Transverse colon (tissue), 4 donors: Measurements from ENCODE around the gene SVIL. TPM values are rescaled to one million over a fixed set of nuclear protein-coding genes. Genes with fewer than 3 reads are reported as not detected.

ENCODE experiments used
- DNase-seq: peaks from one replicate; pipeline ENCODE4 v3.0.0-alpha.2; 2019
- H3K27ac ChIP-seq, 4 donors: fragments of 200-600 bp; sonication (generic); 2 replicates each; pipeline ENCODE4 v1.5.1; 2016 to 2018; ENCODE audit warnings: inconsistent platforms in 4 of 4
- H3K27me3 ChIP-seq: fragments of 200-600 bp; sonication (generic); 2 replicates; pipeline ENCODE4 v1.5.1; 2017; ENCODE audit warnings: inconsistent platforms
- H3K36me3 ChIP-seq, 4 donors: fragments of 200-600 bp; sonication (generic); 2 replicates each; pipeline ENCODE4 v1.5.1; 2017 to 2019; ENCODE audit warnings: inconsistent platforms in 4 of 4
- H3K4me1 ChIP-seq, 4 donors: fragments of 200-600 bp; sonication (generic); 2 replicates each; pipeline ENCODE4 v1.5.1; 2017 to 2020; ENCODE audit warnings: inconsistent platforms in 4 of 4
- H3K4me3 ChIP-seq, 4 donors: fragments of 200-600 bp; sonication (generic); 1 replicate in 1 of 4; 2 replicates in 3 of 4; pipeline versions ENCODE4 v1.5.1 to v1.6.1; 2017 to 2019; ENCODE audit warnings: inconsistent platforms in 4 of 4
- H3K9me3 ChIP-seq, 2 donors: fragments of 200-600 bp; sonication (generic); 2 replicates each; pipeline ENCODE4 v1.5.1; 2017 to 2019; ENCODE audit warnings: inconsistent platforms in 2 of 2
- CTCF ChIP-seq, 5 experiments: fragments of 200-600 bp in 3 of 5; fragments of 450-650 bp in 2 of 5; sonication (generic) in 3 of 5; IDR thresholded peaks; 1 replicate in 2 of 5; 2 replicates in 3 of 5; pipeline ENCODE4 v1.5.1; 2016 to 2017; ENCODE audit warnings: antibody characterized with exemption in 5 of 5, inconsistent platforms in 3 of 5, mild to moderate bottlenecking in 2 of 5, moderate library complexity in 1 of 5
- EP300 ChIP-seq: sonication (generic); formaldehyde crosslinking; IDR thresholded peaks from one replicate; pipeline ENCODE4 v1.6.1; 2017; ENCODE audit warnings: antibody characterized with exemption, low read depth
- POLR2A ChIP-seq: fragments of 450-650 bp; IDR thresholded peaks from one replicate; pipeline ENCODE4 v1.6.1; 2016; ENCODE audit warnings: antibody characterized with exemption, mild to moderate bottlenecking, moderate library complexity
- POLR2AphosphoS5 ChIP-seq, 3 donors: sonication (generic); formaldehyde crosslinking; IDR thresholded peaks; one replicate each; pipeline ENCODE4 v1.6.1; 2016; ENCODE audit warnings: antibody characterized with exemption in 3 of 3
- WGBS, 2 donors: methylation state at CpG; one replicate each; pipeline ENCODE4 v1.1.5; 2018; ENCODE audit warnings: low coverage in 1 of 2; 5-methylcytosine and 5-hydroxymethylcytosine counted together
- in situ Hi-C, 4 donors: fragments of 200-750 bp; cut with MboI; loops; one replicate each; pipeline versions ENCODE4 v1.15.0 to v1.15.1; 2017; ENCODE audit warnings: low sequenced_read_pairs in 3 of 4, low pct_ligation_motif_present in 1 of 4, low pct_unique_long_range_greater_than_20kb in 1 of 4
- intact Hi-C: fragments of 100-400 bp; cut with DNase I; formaldehyde crosslinking; loops from one replicate; pipeline ENCODE4 v1.15.1; 2023; ENCODE audit warnings: low total_unique reads
- total RNA-seq, 4 donors: library from RNA; depleted of rRNA; stranded (reverse); fragments of >200 nt; gene quantifications; one replicate each; pipeline ENCODE4 v1.1.0, GENCODE V29; 2016

SVIL gene
- total RNA-seq, 4 donors from 2014 or later, result 146 to 192 (median 156) TPM

DNA sequence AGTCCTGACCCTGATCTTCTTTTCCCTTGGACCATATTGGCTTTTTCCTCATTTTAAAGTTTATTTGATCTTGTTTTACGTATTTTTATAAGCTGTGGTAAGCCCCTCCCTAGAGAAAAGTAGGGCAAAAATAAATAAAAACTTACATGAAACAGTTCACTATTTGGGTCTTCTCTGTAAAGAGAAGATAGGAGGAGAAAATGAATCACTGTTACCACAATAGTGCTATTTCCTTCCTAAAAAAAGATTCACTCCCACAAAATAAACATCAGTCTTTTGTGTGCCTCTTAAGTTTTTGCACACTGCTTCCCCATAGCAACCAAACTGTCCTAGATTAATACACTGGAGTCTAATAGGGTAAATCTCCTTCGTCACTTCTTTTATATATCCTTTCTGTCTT, 1.4 kb upstream of the SVIL start:
- no peak for DNase-seq
- in situ Hi-C loops, result no loop called here
- 9 to 11% methylated on average over 2 of the region's 2 CpGs for WGBS, 2 donors

DNA sequence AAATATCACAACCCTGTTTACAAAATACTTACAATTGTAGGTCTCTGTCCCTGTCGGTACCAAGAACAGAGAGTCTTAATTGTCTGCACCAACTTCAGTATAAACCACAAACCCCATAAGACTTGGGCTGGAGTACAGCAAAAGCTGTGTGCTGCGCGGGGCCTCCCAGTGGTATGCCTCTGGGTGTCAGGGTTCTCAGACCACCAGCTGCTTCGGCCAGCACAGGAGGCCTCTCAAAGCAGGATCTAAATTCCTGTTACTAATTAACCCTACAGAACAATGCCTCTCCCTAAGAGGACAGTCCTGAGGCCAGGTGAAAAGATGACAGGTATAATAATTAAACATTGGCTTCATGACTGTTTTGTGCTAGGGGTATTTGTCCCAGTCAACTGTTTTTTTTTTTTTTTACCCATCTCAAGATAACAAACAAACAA, 957 bp upstream of the SVIL start:
- Histone ChIP-seq H3K4me3 (peak overlapping the region in 2 of 4 donors; percentile 8 to 11), H3K27ac (peak overlapping the region; percentile 85 to 90 (median 88)), H3K9me3 (no peaks in the 10 kb centered on the region), H3K4me1 (peaks cover 12 to 58% (median 39%) of the 10 kb centered on the region in 4 donors), H3K36me3 (no peaks in the 10 kb centered on the region), H3K27me3 (no peaks in the 10 kb centered on the region)
- intact Hi-C loops, result no loop called here
- TF ChIP-seq POLR2A (no peak), EP300 (no peak), POLR2AphosphoS5 (IDR thresholded peaks at IDR 0.05) (no peak), CTCF (IDR thresholded peaks at IDR 0.05) (no peak)
- WGBS, 2 donors, result 10 to 23% methylated on average over 1 to 4 of the region's 4 CpGs
- in situ Hi-C loops, result no loop called here
- DNase-seq, result no peak

More for the DNA sequence above, 1.4 kb upstream of the SVIL start:
- H3K27me3 ChIP-seq, result no peaks in the 10 kb centered on the region
- H3K36me3 ChIP-seq, result no peaks in the 10 kb centered on the region
- TF ChIP-seq POLR2AphosphoS5 (IDR thresholded peaks at IDR 0.05), result peak in 2 of 3 donors; percentile 11 to 14
- TF ChIP-seq EP300, result no peak
- no peaks in the 10 kb centered on the region for H3K9me3 ChIP-seq
- H3K4me3 ChIP-seq, result peak overlapping the region in 1 of 4 donors; percentile 11
- peaks cover 12 to 58% (median 37%) of the 10 kb centered on the region in 4 donors for H3K4me1 ChIP-seq
- intact Hi-C loops, result no loop called here
- peak overlapping the region; percentile 85 to 90 (median 88) for H3K27ac ChIP-seq

DNA sequence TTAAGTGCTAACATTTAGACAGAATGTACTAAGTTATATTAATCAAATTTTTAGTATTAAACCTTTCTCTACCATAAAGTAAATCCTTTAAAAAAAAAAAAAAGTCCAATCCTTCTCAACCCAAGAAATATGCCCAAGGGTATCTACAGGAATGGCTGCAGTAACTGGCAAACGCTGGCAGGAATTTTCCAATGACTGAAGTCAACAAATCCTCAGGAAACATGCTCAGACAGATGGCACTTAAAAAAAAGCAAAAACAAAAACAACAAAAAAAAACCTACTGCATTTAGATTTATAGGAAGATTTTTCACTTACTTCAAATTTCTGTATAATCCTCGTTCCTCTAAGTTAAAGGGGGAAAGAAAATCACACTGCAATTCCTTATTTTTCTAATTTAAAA, 666 bp downstream of the SVIL start:
- 45 to 53% methylated on average over 2 of the region's 2 CpGs for WGBS, 2 donors
- H3K4me1 ChIP-seq, result peaks cover 18 to 73% (median 51%) of the 10 kb centered on the region in 4 donors
- H3K27me3 ChIP-seq, result no peaks in the 10 kb centered on the region
- TF ChIP-seq EP300 (no peak), CTCF (IDR thresholded peaks at IDR 0.05) (no peak), POLR2AphosphoS5 (IDR thresholded peaks at IDR 0.05) (no peak), POLR2A (no peak)
- H3K4me3 ChIP-seq, result peak overlapping the region in 3 of 4 donors; percentile 1 to 31 (median 16)
- intact Hi-C loops (no loop called here), in situ Hi-C loops (no loop called here)
- no peaks in the 10 kb centered on the region for H3K36me3 ChIP-seq
- H3K9me3 ChIP-seq, result no peaks in the 10 kb centered on the region
- no peak for DNase-seq
- peak overlapping the region; percentile 85 to 90 (median 88) for H3K27ac ChIP-seq

DNA sequence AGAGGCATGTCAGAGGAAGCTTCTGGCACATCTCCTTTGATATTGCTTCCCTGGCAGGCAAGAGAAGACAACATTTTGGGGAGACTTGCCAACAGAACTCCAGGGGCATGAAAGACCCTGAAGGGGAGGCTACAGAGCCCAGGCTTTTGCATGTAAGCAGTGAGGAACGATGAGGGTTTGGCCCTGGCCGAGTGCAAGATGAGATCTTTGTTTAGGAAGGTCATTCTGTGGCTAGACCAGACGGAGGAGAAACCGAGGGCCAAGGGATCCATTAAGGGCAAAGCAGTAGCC, 3.8 kb downstream of the SVIL start:
- no peaks in the 10 kb centered on the region for H3K36me3 ChIP-seq
- H3K27ac ChIP-seq, result peak overlapping the region; percentile 85 to 90 (median 88)
- intact Hi-C loops (no loop called here), in situ Hi-C loops (no loop called here)
- H3K27me3 ChIP-seq, result no peaks in the 10 kb centered on the region
- no peak for DNase-seq
- WGBS, 2 donors, result 42 to 56% methylated on average over 4 of the region's 4 CpGs
- H3K4me1 ChIP-seq, result peaks cover 20 to 80% (median 52%) of the 10 kb centered on the region in 4 donors
- H3K4me3 ChIP-seq, result peak overlapping the region in 2 of 4 donors; percentile 8 to 23
- no peaks in the 10 kb centered on the region for H3K9me3 ChIP-seq
- TF ChIP-seq POLR2AphosphoS5 (IDR thresholded peaks at IDR 0.05), result no peak

DNA sequence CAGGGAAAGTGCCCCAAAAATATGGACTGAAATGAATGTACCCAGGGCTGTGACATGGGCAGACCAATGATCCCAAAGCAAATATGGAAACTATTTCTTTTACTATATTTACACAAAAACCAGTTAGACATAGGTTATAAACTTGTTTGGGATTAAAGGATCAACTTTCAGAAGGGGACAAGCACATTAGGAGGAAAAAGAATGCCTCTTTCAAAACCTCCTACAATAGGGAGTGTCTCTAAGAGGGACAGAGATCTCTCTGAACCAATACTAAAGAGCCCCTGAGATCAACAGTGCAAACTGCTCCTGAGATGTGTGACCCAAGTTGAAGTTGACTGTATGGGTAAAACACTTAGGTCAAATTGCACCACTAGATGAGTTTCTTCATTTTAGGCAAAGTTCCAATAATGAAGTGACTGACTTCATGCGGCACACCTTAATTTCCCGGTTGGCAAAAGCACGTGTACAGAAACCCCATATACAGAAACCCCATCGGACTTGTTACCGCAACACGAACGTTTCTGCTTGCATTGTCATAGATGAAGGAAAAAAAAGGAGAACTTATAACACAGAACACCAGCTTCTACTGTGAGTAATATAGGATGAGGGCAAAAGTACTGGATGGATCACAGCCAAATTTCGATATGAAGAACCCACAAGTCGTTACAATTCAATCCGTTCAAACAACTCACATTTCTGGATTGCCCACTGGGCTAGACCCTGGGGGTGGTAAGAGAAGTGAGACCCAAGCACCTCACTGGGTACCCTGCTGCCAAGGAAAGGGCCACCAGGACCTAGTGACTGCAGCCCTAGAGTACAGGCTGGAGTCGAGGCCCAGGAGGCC, 4.3 kb downstream of the SVIL start:
- Histone ChIP-seq H3K9me3 (no peaks in the 10 kb centered on the region), H3K4me3 (peak overlapping the region in 2 of 4 donors; percentile 8 to 23), H3K36me3 (no peaks in the 10 kb centered on the region), H3K27ac (peak overlapping the region; percentile 85 to 90 (median 88)), H3K4me1 (peaks cover 14 to 80% (median 48%) of the 10 kb centered on the region in 4 donors), H3K27me3 (no peaks in the 10 kb centered on the region)
- TF ChIP-seq POLR2AphosphoS5 (IDR thresholded peaks at IDR 0.05) (peak in 2 of 3 donors; percentile 27 to 44), POLR2A (no peak)
- in situ Hi-C loops, result no loop called here
- 27 to 36% methylated on average over 3 to 11 of the region's 11 CpGs for WGBS, 2 donors
- intact Hi-C loops, result no loop called here
- no peak for DNase-seq
